ENCODE data around the gene DHRS2. TPM values are rescaled to one million over a fixed set of nuclear protein-coding genes. Genes with fewer than 3 reads are reported as not detected.

Gene DHRS2
- total and polyA plus RNA-seq, 2 of the 13 experiments (the other 11 are each of a cell fraction or from before 2014, with no cell fraction given): 1,621 to 3,021 TPM

DNA sequence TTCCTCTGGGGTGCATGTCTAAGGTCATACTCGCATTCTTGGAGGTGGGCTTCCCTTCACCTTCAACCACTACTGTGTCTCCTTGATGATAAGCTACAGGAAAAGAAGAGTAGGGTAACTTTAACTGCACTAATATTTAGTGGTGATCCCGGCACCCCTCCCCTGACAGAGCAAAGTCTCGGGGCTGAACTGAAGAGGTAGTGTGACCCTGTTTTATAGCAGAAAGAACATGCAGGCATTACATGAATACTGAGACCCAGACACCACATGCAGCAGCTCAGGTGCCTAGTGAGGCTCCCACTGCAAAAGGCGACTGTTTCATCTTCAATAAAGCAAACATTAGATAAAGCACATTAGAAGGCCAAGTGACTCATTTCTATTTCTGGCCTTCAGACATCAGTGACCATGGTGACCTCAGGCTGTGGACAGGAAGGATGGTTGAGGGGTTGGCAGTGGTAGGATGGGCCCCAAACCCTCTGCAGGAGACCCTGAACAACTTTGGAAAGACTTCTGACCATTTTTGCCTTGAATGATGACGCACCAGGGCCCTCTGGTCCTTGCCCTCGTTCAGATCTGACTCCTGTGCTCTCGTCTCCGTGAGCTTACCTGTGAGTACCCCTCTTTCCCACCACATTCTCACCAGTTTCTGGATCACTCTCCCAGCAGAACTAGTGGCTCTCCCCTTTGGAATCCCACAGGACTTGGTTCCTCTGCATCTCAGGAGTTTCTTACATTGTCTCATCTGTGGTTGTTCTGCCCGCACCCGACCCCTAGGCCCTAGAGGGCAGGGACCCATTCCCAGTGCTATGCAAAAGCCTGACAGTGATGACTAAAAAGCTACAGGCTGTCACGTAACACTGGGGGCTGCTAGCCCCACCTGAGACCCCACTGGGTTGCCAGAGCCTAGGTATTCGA lies 33.7 kb upstream of the DHRS2 start (continued):
- no peak for TF ChIP-seq ZNF597 (CRISPR knock-in tag; IDR thresholded peaks at IDR 0.05)
- TF ChIP-seq ZNF230 (CRISPR knock-in tag; IDR thresholded peaks at IDR 0.05): 0 out of 2 replicates have a peak, but pooled peaks have one; percentile 51
- TF ChIP-seq ETV5 (CRISPR knock-in tag; IDR thresholded peaks at IDR 0.05; ENCODE audit: borderline replicate concordance): peak; percentile 90
- no peak for TF ChIP-seq CCAR2 (optimal IDR thresholded peaks at IDR 0.05; ENCODE audit: low read depth, low read length)
- peak; percentile 19; the same call in 1 of the 2 replicates for TF ChIP-seq ZNF441 (CRISPR knock-in tag; IDR thresholded peaks at IDR 0.05; ENCODE audit: borderline replicate concordance)
- TF ChIP-seq ZNF572 (CRISPR knock-in tag; IDR thresholded peaks at IDR 0.05): no peak
- no peak for TF ChIP-seq U2AF2 (IDR thresholded peaks at IDR 0.05; ENCODE audit: low read depth, low read length)
- peak; percentile 91 for TF ChIP-seq PHF5A (CRISPR knock-in tag; IDR thresholded peaks at IDR 0.05; ENCODE audit: low read depth, unreplicated experiment)
- no peak for TF ChIP-seq HOXA7 (CRISPR knock-in tag; IDR thresholded peaks at IDR 0.05)
- peak; percentile 80; the same call in 1 of the 2 replicates for TF ChIP-seq ZSCAN9 (CRISPR knock-in tag; IDR thresholded peaks at IDR 0.05; ENCODE audit: borderline replicate concordance)
- TF ChIP-seq PPARG (CRISPR knock-in tag; conservative IDR thresholded peaks at IDR 0.05): 0 out of 2 replicates have a peak, but pooled peaks have one; percentile 57
- no peak for TF ChIP-seq ZNF564 (CRISPR knock-in tag; IDR thresholded peaks at IDR 0.05)
- TF ChIP-seq CEBPZ (IDR thresholded peaks at IDR 0.05; ENCODE audit: low read length): no peak
- TF ChIP-seq SOX5 (CRISPR knock-in tag; IDR thresholded peaks at IDR 0.05; ENCODE audit: borderline replicate concordance): peak; percentile 89
- TF ChIP-seq ZUFSP (CRISPR knock-in tag; IDR thresholded peaks at IDR 0.05; ENCODE audit: borderline replicate concordance): no peak
- peak; percentile 89 for TF ChIP-seq ZBTB43 (CRISPR knock-in tag; conservative IDR thresholded peaks at IDR 0.05)
- no peak for TF ChIP-seq TRIM22 (IDR thresholded peaks at IDR 0.05)
- peak; percentile 18; the same call in 1 of the 2 replicates for TF ChIP-seq SP5 (CRISPR knock-in tag; IDR thresholded peaks at IDR 0.05; ENCODE audit: borderline replicate concordance, low read depth)
- peak; percentile 93; the same call in 1 of the 2 replicates for TF ChIP-seq ZNF766 (CRISPR knock-in tag; IDR thresholded peaks at IDR 0.05; ENCODE audit: borderline replicate concordance)
- no peak; the same call in none of the 2 replicates for TF ChIP-seq ZFP1 (CRISPR knock-in tag; IDR thresholded peaks at IDR 0.05)

Data from HepG2 (cell line).